WTC11 (cell line): ENCODE measurements around the gene SPEF1. TPM values are rescaled to one million over a fixed set of nuclear protein-coding genes. Genes with fewer than 3 reads are reported as not detected.
A peak's percentile ranks its signal among the peaks of the same experiment; 100 is the strongest.

Experiments used
- ATAC-seq: fragments of 200-7000 bp; cut with Tn5 transposase; 2 replicates; pipeline ENCODE4 v1.10.0; 2021; ENCODE audit warnings: mild to moderate bottlenecking, moderate library complexity
- CTCF ChIA-PET: fragments of 300-600 bp; sonication (Branson Sonifier 250); formaldehyde crosslinking; loops from one replicate; lab custom pipeline; 2021; ENCODE audit warnings: antibody characterized with exemption; lab: Charles Lee
- POLR2A ChIA-PET: fragments of 350-600 bp; sonication (Branson Sonifier 250); formaldehyde crosslinking; loops from one replicate; lab custom pipeline; 2021; ENCODE audit warnings: antibody characterized with exemption; lab: Charles Lee
- DNase-seq: peaks from one replicate; pipeline ENCODE4 v3.0.0; 2021; ENCODE audit warnings: low spot score
- H3K27ac Mint-ChIP-seq: 2 replicates; pipeline ENCODE4 v1.8.0; 2021; ENCODE audit warnings: mixed read lengths
- H3K27me3 Mint-ChIP-seq: 2 replicates; pipeline ENCODE4 v1.8.0; 2021; ENCODE audit warnings: low read depth, mild to moderate bottlenecking, moderate library complexity, mixed read lengths
- H3K36me3 Mint-ChIP-seq: 2 replicates; pipeline ENCODE4 v1.8.0; 2021; ENCODE audit warnings: mixed read lengths
- H3K4me1 Mint-ChIP-seq: 2 replicates; pipeline ENCODE4 v1.8.0; 2022; ENCODE audit warnings: mixed read lengths
- H3K4me3 Mint-ChIP-seq: 2 replicates; pipeline ENCODE4 v1.8.0; 2021; ENCODE audit warnings: mild to moderate bottlenecking, moderate library complexity, mixed read lengths
- H3K9me3 Mint-ChIP-seq: 2 replicates; pipeline ENCODE4 v1.8.0; 2021; ENCODE audit warnings: mixed read lengths
- ATF1 ChIP-seq: sonication (generic); formaldehyde crosslinking; IDR thresholded peaks from 2 replicates; pipeline ENCODE4 v1.8.1; 2023; ENCODE audit warnings: mild to moderate bottlenecking, moderate library complexity, missing genetic modification reagents
- CDX4 ChIP-seq: fragments of 250-450 bp; sonication (Bioruptor Pico); IDR thresholded peaks from 2 replicates; pipeline ENCODE4 v1.9.0; 2021; ENCODE audit warnings: moderate library complexity, mild to moderate bottlenecking, inconsistent platforms, borderline replicate concordance
- E2F1 ChIP-seq: sonication (generic); formaldehyde crosslinking; IDR thresholded peaks from 2 replicates; pipeline ENCODE4 v1.8.0; 2022; ENCODE audit warnings: mild to moderate bottlenecking, missing genetic modification reagents
- EMX1 ChIP-seq: fragments of 250-450 bp; sonication (Bioruptor Pico); IDR thresholded peaks from 2 replicates; pipeline ENCODE4 v1.8.0; 2021; ENCODE audit warnings: mild to moderate bottlenecking
- ESRRA ChIP-seq: sonication (generic); formaldehyde crosslinking; IDR thresholded peaks from 2 replicates; pipeline ENCODE4 v1.8.1; 2022; ENCODE audit warnings: mild to moderate bottlenecking, missing genetic modification reagents, borderline replicate concordance
- GTF2I ChIP-seq: fragments of 250-450 bp; sonication (Bioruptor Pico); conservative IDR thresholded peaks from 2 replicates; pipeline ENCODE4 v1.4.0; 2021; ENCODE audit warnings: mild to moderate bottlenecking
- HMGXB4 ChIP-seq: sonication (generic); formaldehyde crosslinking; IDR thresholded peaks from 2 replicates; pipeline ENCODE4 v1.8.1; 2023; ENCODE audit warnings: mild to moderate bottlenecking, moderate library complexity, missing genetic modification reagents
- JAZF1 ChIP-seq: fragments of 250-450 bp; sonication (Bioruptor Pico); IDR thresholded peaks from 2 replicates; pipeline ENCODE4 v1.9.0; 2021; ENCODE audit warnings: moderate library complexity, mild to moderate bottlenecking, inconsistent platforms
- NFE2L1 ChIP-seq: sonication (generic); formaldehyde crosslinking; IDR thresholded peaks from 2 replicates; pipeline ENCODE4 v1.8.1; 2023; ENCODE audit warnings: missing genetic modification reagents
- NR2C2 ChIP-seq: sonication (generic); formaldehyde crosslinking; IDR thresholded peaks from 2 replicates; pipeline ENCODE4 v1.8.0; 2022; ENCODE audit warnings: mild to moderate bottlenecking, missing genetic modification reagents
- PRDM15 ChIP-seq: sonication (generic); formaldehyde crosslinking; IDR thresholded peaks from 2 replicates; pipeline ENCODE4 v1.8.0; 2022; ENCODE audit warnings: missing genetic modification reagents
- PRRX2 ChIP-seq: fragments of 250-450 bp; sonication (Bioruptor Pico); IDR thresholded peaks from 2 replicates; pipeline ENCODE4 v1.8.0; 2021; ENCODE audit warnings: mild to moderate bottlenecking
- SP1 ChIP-seq: sonication (generic); formaldehyde crosslinking; conservative IDR thresholded peaks from 2 replicates; pipeline ENCODE4 v1.8.1; 2022; ENCODE audit warnings: missing genetic modification reagents
- TEAD1 ChIP-seq: sonication (generic); formaldehyde crosslinking; IDR thresholded peaks from 2 replicates; pipeline ENCODE4 v1.8.0; 2022; ENCODE audit warnings: mild to moderate bottlenecking, missing genetic modification reagents
- ZBTB21 ChIP-seq: sonication (generic); formaldehyde crosslinking; IDR thresholded peaks from 2 replicates; pipeline ENCODE4 v1.8.1; 2023; ENCODE audit warnings: mild to moderate bottlenecking, missing genetic modification reagents, borderline replicate concordance
- ZNF532 ChIP-seq: fragments of 250-450 bp; sonication (Bioruptor Pico); IDR thresholded peaks from 2 replicates; pipeline ENCODE4 v1.9.0; 2021; ENCODE audit warnings: mild to moderate bottlenecking, borderline replicate concordance
- ZSCAN18 ChIP-seq: fragments of 250-450 bp; sonication (Bioruptor Pico); IDR thresholded peaks from 2 replicates; pipeline ENCODE4 v2.1.2; 2022; ENCODE audit warnings: mild to moderate bottlenecking, moderate library complexity
- total RNA-seq: library from RNA; stranded (reverse); gene quantifications from 3 replicates; pipeline ENCODE4 v1.2.3, GENCODE V29; 2021
- TF ChIP-seq, protein P1 (sequence below): sonication (generic); formaldehyde crosslinking; IDR thresholded peaks from 2 replicates; pipeline ENCODE4 v1.8.0; 2022; ENCODE audit warnings: mild to moderate bottlenecking, missing genetic modification reagents
- TF ChIP-seq, protein P2 (sequence below): sonication (generic); formaldehyde crosslinking; IDR thresholded peaks from 2 replicates; pipeline ENCODE4 v1.8.1; 2022; ENCODE audit warnings: missing genetic modification reagents, borderline replicate concordance
- TF ChIP-seq, protein P3 (sequence below): sonication (generic); formaldehyde crosslinking; conservative IDR thresholded peaks from 2 replicates; pipeline ENCODE4 v1.8.1; 2022; ENCODE audit warnings: mild to moderate bottlenecking, missing genetic modification reagents

The SPEF1 gene
- total RNA-seq, 1 experiment from 2014 or later, result 0.72 TPM

DNA sequence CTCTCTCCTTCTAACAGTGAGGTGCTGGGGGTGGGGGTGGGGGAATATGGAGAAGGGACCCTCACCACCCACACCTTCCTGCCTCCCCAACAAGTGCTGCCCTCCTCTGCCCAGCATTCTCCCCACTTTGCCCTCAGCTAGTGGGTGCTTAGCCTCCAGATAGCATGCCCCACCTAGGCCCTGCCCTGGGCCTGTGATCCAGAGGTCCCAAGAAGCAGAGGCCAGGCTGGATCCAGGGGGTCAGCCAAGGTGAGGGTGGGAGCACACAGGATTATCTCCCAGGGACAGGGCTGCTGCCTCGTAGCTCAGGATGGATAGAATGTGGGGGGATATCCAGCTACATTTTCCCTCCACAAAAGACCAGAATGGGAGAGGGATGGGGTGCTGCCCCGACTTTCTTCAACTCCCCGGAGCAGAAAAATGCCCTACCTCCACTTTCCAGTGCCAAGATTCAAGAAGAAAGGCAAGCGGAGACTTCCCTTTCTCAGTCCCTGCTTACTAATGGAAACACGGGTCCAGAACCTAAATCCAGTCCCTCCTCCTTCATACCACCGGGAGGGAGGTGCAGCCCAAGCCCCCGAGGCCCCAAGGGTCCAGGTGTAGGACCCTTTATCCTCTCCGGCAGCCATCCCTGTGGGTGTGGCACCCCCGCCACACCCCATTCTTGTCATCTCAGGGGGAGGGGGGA is 14.7 kb downstream of the SPEF1 start:
- H3K9me3 Mint-ChIP-seq, result no peaks in the 10 kb centered on the region
- TF ChIP-seq PRDM15 (CRISPR knock-in tag) (no peak), NR2C2 (CRISPR knock-in tag) (no peak), ZBTB21 (CRISPR knock-in tag) (no peak), ZSCAN18 (CRISPR knock-in tag) (no peak), SP1 (CRISPR knock-in tag) (no peak), JAZF1 (CRISPR knock-in tag) (no peak), CDX4 (CRISPR knock-in tag) (no peak), TEAD1 (CRISPR knock-in tag) (no peak), HMGXB4 (CRISPR knock-in tag) (no peak), E2F1 (CRISPR knock-in tag) (no peak), ATF1 (CRISPR knock-in tag) (no peak), GTF2I (CRISPR knock-in tag) (no peak), PRRX2 (no peak), EMX1 (CRISPR knock-in tag) (no peak), NFE2L1 (CRISPR knock-in tag) (no peak), ESRRA (CRISPR knock-in tag) (no peak), ZNF532 (CRISPR knock-in tag) (no peak)
- TF ChIP-seq, protein P1, sequence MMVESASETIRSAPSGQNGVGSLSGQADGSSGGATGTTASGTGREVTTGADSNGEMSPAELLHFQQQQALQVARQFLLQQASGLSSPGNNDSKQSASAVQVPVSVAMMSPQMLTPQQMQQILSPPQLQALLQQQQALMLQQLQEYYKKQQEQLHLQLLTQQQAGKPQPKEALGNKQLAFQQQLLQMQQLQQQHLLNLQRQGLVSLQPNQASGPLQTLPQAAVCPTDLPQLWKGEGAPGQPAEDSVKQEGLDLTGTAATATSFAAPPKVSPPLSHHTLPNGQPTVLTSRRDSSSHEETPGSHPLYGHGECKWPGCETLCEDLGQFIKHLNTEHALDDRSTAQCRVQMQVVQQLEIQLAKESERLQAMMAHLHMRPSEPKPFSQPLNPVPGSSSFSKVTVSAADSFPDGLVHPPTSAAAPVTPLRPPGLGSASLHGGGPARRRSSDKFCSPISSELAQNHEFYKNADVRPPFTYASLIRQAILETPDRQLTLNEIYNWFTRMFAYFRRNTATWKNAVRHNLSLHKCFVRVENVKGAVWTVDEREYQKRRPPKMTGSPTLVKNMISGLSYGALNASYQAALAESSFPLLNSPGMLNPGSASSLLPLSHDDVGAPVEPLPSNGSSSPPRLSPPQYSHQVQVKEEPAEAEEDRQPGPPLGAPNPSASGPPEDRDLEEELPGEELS (CRISPR knock-in tag), result no peak
- TF ChIP-seq, protein P2, sequence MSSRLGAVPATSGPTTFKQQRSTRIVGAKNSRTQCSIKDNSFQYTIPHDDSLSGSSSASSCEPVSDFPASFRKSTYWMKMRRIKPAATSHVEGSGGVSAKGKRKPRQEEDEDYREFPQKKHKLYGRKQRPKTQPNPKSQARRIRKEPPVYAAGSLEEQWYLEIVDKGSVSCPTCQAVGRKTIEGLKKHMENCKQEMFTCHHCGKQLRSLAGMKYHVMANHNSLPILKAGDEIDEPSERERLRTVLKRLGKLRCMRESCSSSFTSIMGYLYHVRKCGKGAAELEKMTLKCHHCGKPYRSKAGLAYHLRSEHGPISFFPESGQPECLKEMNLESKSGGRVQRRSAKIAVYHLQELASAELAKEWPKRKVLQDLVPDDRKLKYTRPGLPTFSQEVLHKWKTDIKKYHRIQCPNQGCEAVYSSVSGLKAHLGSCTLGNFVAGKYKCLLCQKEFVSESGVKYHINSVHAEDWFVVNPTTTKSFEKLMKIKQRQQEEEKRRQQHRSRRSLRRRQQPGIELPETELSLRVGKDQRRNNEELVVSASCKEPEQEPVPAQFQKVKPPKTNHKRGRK (CRISPR knock-in tag), result no peak
- TF ChIP-seq, protein P3, sequence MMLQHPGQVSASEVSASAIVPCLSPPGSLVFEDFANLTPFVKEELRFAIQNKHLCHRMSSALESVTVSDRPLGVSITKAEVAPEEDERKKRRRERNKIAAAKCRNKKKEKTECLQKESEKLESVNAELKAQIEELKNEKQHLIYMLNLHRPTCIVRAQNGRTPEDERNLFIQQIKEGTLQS (CRISPR knock-in tag), result no peak
- peaks cover 19% of the 10 kb centered on the region for H3K4me1 Mint-ChIP-seq
- CTCF ChIA-PET, result interaction anchor here (1.2 to 8.1 kb wide), 9 partner anchors 10 to 319 kb away, joined by 3 to 195 read pairs (median 16); partner anchors contain the start of gene SPEF1
- H3K27me3 Mint-ChIP-seq, result peaks cover 1% of the 10 kb centered on the region
- POLR2A ChIA-PET, result no interaction called here
- H3K27ac Mint-ChIP-seq, result no peak overlapping the region
- H3K4me3 Mint-ChIP-seq, result peak overlapping the region; percentile 94
- peaks cover 1% of the 10 kb centered on the region for H3K36me3 Mint-ChIP-seq
- DNase-seq (no peak), ATAC-seq (no peak)
